H9 (cell line): ENCODE measurements around the gene SUPT3H. TPM values are rescaled to one million over a fixed set of nuclear protein-coding genes. Genes with fewer than 3 reads are reported as not detected.

ENCODE experiments used
- DNase-seq: peaks from one replicate; pipeline ENCODE4 v3.0.0-alpha.2; 2017
- H2AFZ ChIP-seq: one replicate; pipeline ENCODE4 v1.6.1; 2013; ENCODE audit warnings: mild to moderate bottlenecking, low read length, control low read depth, moderate library complexity
- H2AK5ac ChIP-seq: 2 replicates; pipeline ENCODE4 v1.6.1; 2013; ENCODE audit warnings: low read length, control low read depth, mixed read lengths; ENCODE audit not compliant: insufficient read length
- H2BK120ac ChIP-seq: one replicate; pipeline ENCODE4 v1.6.1; 2013; ENCODE audit warnings: low read depth, mild to moderate bottlenecking, low read length, control low read depth, inconsistent platforms; ENCODE audit not compliant: poor library complexity, severe bottlenecking
- H2BK12ac ChIP-seq: 2 replicates; pipeline ENCODE4 v1.6.1; 2013; ENCODE audit warnings: low read length, control low read depth, mixed read lengths, low read depth; ENCODE audit not compliant: insufficient read length
- H2BK15ac ChIP-seq: 2 replicates; pipeline ENCODE4 v1.6.1; 2013; ENCODE audit warnings: low read depth, low read length, control low read depth
- H2BK20ac ChIP-seq: one replicate; pipeline ENCODE4 v1.6.1; 2013; ENCODE audit warnings: low read depth, mild to moderate bottlenecking, low read length, control low read depth, inconsistent platforms; ENCODE audit not compliant: poor library complexity, severe bottlenecking
- H2BK5ac ChIP-seq: 2 replicates; pipeline ENCODE4 v1.6.1; 2013; ENCODE audit warnings: low read length, control low read depth, mixed read lengths; ENCODE audit not compliant: insufficient read length
- H3K14ac ChIP-seq: 2 replicates; pipeline ENCODE4 v1.6.1; 2013; ENCODE audit warnings: low read length, control low read depth; ENCODE audit not compliant: insufficient read depth
- H3K18ac ChIP-seq: 2 replicates; pipeline ENCODE4 v1.6.1; 2013; ENCODE audit warnings: low read depth, mild to moderate bottlenecking, mixed read lengths, low read length, control low read depth; ENCODE audit not compliant: insufficient read length
- H3K23ac ChIP-seq: 2 replicates; pipeline ENCODE4 v1.6.1; 2013; ENCODE audit warnings: low read length, control low read depth, mixed read lengths, low read depth; ENCODE audit not compliant: insufficient read length
- H3K23me2 ChIP-seq: 2 replicates; pipeline ENCODE4 v1.6.1; 2013; ENCODE audit warnings: low read depth, mild to moderate bottlenecking, mixed read lengths, low read length, control low read depth; ENCODE audit not compliant: insufficient read length, poor library complexity, severe bottlenecking
- H3K27ac ChIP-seq: 2 replicates; pipeline ENCODE4 v1.5.1; 2013; ENCODE audit warnings: low read length, control low read depth, mixed read lengths, low read depth; ENCODE audit not compliant: insufficient read length
- H3K27me3 ChIP-seq: 2 replicates; pipeline ENCODE4 v1.6.1; 2013; ENCODE audit warnings: low read length, control low read depth, inconsistent platforms; ENCODE audit not compliant: insufficient read depth
- H3K4ac ChIP-seq: 2 replicates; pipeline ENCODE4 v1.6.1; 2013; ENCODE audit warnings: low read depth, mild to moderate bottlenecking, control low read depth, inconsistent platforms, low read length, moderate library complexity
- H3K4me1 ChIP-seq: 2 replicates; pipeline ENCODE4 v1.6.1; 2013; ENCODE audit warnings: low read length, control low read depth, inconsistent platforms; ENCODE audit not compliant: insufficient read depth
- H3K4me2 ChIP-seq: 2 replicates; pipeline ENCODE4 v1.6.1; 2013; ENCODE audit warnings: low read length, control low read depth, mixed read lengths; ENCODE audit not compliant: insufficient read length, insufficient read depth
- H3K56ac ChIP-seq: 2 replicates; pipeline ENCODE4 v1.6.1; 2013; ENCODE audit warnings: low read depth, mild to moderate bottlenecking, mixed read lengths, low read length, control low read depth; ENCODE audit not compliant: insufficient read length
- H3K79me1 ChIP-seq: 2 replicates; pipeline ENCODE4 v1.6.1; 2013; ENCODE audit warnings: low read depth, mild to moderate bottlenecking, moderate library complexity, low read length, control low read depth, inconsistent platforms; ENCODE audit not compliant: insufficient read depth, poor library complexity, severe bottlenecking
- H3K79me2 ChIP-seq: 2 replicates; pipeline ENCODE4 v1.6.1; 2013; ENCODE audit warnings: low read length, control low read depth, inconsistent platforms; ENCODE audit not compliant: insufficient read depth
- H3K9ac ChIP-seq: 2 replicates; pipeline ENCODE4 v1.6.1; 2013; ENCODE audit warnings: low read length, control low read depth, mixed read lengths; ENCODE audit not compliant: insufficient read length; ENCODE audit errors: extremely low read depth
- H3K9me3 ChIP-seq: one replicate; pipeline ENCODE4 v1.6.1; 2013; ENCODE audit warnings: low read depth, low read length, inconsistent platforms; ENCODE audit not compliant: control insufficient read depth
- H3T11ph ChIP-seq: one replicate; pipeline ENCODE4 v1.6.1; 2013; ENCODE audit warnings: mild to moderate bottlenecking, low read length, control low read depth, inconsistent platforms
- H4K20me1 ChIP-seq: one replicate; pipeline ENCODE4 v1.6.1; 2013; ENCODE audit not compliant: control insufficient read depth, insufficient read length, insufficient read depth
- H4K5ac ChIP-seq: 2 replicates; pipeline ENCODE4 v1.6.1; 2013; ENCODE audit warnings: low read depth, mild to moderate bottlenecking, mixed read lengths, low read length, control low read depth; ENCODE audit not compliant: insufficient read length
- H4K8ac ChIP-seq: replicated peaks from 2 replicates; pipeline ENCODE4 v1.6.1; 2013; ENCODE audit warnings: low read length, control low read depth, mixed read lengths, low read depth; ENCODE audit not compliant: insufficient read length
- H4K91ac ChIP-seq: 2 replicates; pipeline ENCODE4 v1.6.1; 2013; ENCODE audit warnings: low read depth, mild to moderate bottlenecking, moderate library complexity, mixed read lengths, low read length, control low read depth; ENCODE audit not compliant: insufficient read length
- H3K27ac Mint-ChIP-seq, 3 experiments: 2 replicates in 2 of 3; 3 replicates in 1 of 3; pipeline ENCODE4 v1.8.0; 2020 to 2021; ENCODE audit warnings: mixed read lengths in 3 of 3, mild to moderate bottlenecking in 1 of 3, moderate library complexity in 1 of 3
- H3K27me3 Mint-ChIP-seq: 2 replicates; pipeline ENCODE4 v1.8.0; 2021; ENCODE audit warnings: low read depth, mild to moderate bottlenecking, moderate library complexity, mixed read lengths
- H3K36me3 Mint-ChIP-seq, 3 experiments: 2 replicates in 2 of 3; 3 replicates in 1 of 3; pipeline ENCODE4 v1.8.0; 2020 to 2021; ENCODE audit warnings: low read depth in 3 of 3, mixed read lengths in 3 of 3; ENCODE audit not compliant: insufficient read depth in 1 of 3
- H3K4me1 Mint-ChIP-seq, 2 experiments: 2 replicates each; pipeline ENCODE4 v1.8.0; 2020; ENCODE audit warnings: mixed read lengths in 2 of 2
- H3K4me3 Mint-ChIP-seq, 2 experiments: 2 replicates in 1 of 2; 3 replicates in 1 of 2; pipeline ENCODE4 v1.8.0; 2020 to 2021; ENCODE audit warnings: mild to moderate bottlenecking in 2 of 2, mixed read lengths in 2 of 2, moderate library complexity in 1 of 2
- H3K9me3 Mint-ChIP-seq, 2 experiments: 2 replicates in 1 of 2; 3 replicates in 1 of 2; pipeline ENCODE4 v1.8.0; 2020; ENCODE audit warnings: mild to moderate bottlenecking in 2 of 2, mixed read lengths in 2 of 2, moderate library complexity in 1 of 2
- WGBS: extraction: QIAGEN DNeasy Blood & Tissue Kit; methylation state at CpG from one replicate; pipeline ENCODE4 v1.1.7; 2013; ENCODE audit warnings: missing lambda C conversion rate, low lambda C conversion rate, mixed read lengths; ENCODE audit not compliant: insufficient read length; ENCODE audit errors: extremely low coverage; 5-methylcytosine and 5-hydroxymethylcytosine counted together
- total RNA-seq: library from RNA; stranded (reverse); gene quantifications from 2 replicates; pipeline ENCODE4 v1.2.1, GENCODE V29; 2021
- TF ChIP-seq, protein P1 (sequence below): fragments of 200-600 bp; sonication (generic); conservative IDR thresholded peaks from 3 replicates; pipeline ENCODE4 v1.8.0; 2021; ENCODE audit warnings: antibody characterized with exemption, mild to moderate bottlenecking

The SUPT3H gene
- total RNA-seq, 1 experiment from 2014 or later, result 22.5 TPM

DNA sequence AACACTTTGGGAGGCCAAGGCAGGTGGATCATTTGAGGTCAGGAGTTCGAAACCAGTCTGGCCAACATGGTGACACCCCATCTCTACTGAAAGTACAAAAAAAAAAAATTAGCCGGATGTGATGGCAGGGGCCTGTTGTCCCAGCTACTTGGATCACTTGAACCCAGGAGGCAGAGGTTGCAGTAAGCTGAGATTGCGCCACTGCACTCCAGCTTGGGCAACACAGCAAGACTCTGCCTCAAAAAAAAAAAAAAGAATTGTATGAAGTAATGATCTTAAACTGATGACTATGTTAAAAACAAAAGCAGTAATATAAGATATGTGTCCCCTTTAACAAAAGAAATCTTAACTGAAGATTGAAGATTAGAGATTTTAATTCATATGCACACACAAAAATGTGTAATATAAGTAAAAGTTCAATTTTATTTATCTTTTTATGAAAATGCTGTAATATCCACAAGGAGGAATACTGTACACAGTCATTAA lies 78.6 kb downstream of the SUPT3H start:
- Mint-ChIP-seq H3K27me3 (no peaks in the 10 kb centered on the region), H3K36me3 (peaks cover 0 to 12% (median 9%) of the 10 kb centered on the region in 3 experiments; a peak in 4 of 7 replicates), H3K27ac (no peak overlapping the region), H3K4me3 (no peak overlapping the region), H3K9me3 (peaks cover 0 to 5% of the 10 kb centered on the region in 2 experiments; a peak in 3 of 5 replicates), H3K4me1 (peaks cover 0 to 4% of the 10 kb centered on the region in 2 experiments; a peak in 2 of 4 replicates)
- Histone ChIP-seq H3K23ac (no peak overlapping the region), H2BK5ac (no peak overlapping the region), H3K4ac (no peak overlapping the region), H3K9me3 (no peaks in the 10 kb centered on the region), H4K8ac (no peak overlapping the region), H4K91ac (no peak overlapping the region), H3K18ac (no peak overlapping the region), H2BK20ac (no peak overlapping the region), H2BK15ac (no peak overlapping the region), H4K5ac (no peak overlapping the region), H3K14ac (no peak overlapping the region), H3K9ac (no peak overlapping the region), H3K27ac (no peak overlapping the region), H2BK120ac (no peak overlapping the region), H3K79me1 (no peaks in the 10 kb centered on the region), H2BK12ac (no peak overlapping the region), H3K79me2 (no peaks in the 10 kb centered on the region), H2AFZ (no peak overlapping the region), H2AK5ac (no peak overlapping the region), H3K56ac (no peak overlapping the region), H3K4me2 (no peak overlapping the region), H3K4me1 (no peaks in the 10 kb centered on the region), H3K27me3 (no peaks in the 10 kb centered on the region), H4K20me1 (no peaks in the 10 kb centered on the region), H3K23me2 (no peaks in the 10 kb centered on the region), H3T11ph (no peak overlapping the region)
- no CpG with 5 or more reads among the region's 3 CpGs for WGBS
- TF ChIP-seq, protein P1, sequence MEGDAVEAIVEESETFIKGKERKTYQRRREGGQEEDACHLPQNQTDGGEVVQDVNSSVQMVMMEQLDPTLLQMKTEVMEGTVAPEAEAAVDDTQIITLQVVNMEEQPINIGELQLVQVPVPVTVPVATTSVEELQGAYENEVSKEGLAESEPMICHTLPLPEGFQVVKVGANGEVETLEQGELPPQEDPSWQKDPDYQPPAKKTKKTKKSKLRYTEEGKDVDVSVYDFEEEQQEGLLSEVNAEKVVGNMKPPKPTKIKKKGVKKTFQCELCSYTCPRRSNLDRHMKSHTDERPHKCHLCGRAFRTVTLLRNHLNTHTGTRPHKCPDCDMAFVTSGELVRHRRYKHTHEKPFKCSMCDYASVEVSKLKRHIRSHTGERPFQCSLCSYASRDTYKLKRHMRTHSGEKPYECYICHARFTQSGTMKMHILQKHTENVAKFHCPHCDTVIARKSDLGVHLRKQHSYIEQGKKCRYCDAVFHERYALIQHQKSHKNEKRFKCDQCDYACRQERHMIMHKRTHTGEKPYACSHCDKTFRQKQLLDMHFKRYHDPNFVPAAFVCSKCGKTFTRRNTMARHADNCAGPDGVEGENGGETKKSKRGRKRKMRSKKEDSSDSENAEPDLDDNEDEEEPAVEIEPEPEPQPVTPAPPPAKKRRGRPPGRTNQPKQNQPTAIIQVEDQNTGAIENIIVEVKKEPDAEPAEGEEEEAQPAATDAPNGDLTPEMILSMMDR, result no peak
- DNase-seq, result no peak
